A172 (cell line): Measurements from ENCODE around the gene PPIL4. TPM values are rescaled to one million over a fixed set of nuclear protein-coding genes. Genes with fewer than 3 reads are reported as not detected.

ENCODE experiments used
- DNase-seq: peaks from one replicate; pipeline ENCODE4 v3.0.0-alpha.2; 2015; ENCODE audit warnings: low spot score
- total RNA-seq: library from RNA; depleted of rRNA; stranded (reverse); fragments of >200 nt; shearing (Covaris generic); gene quantifications from 2 replicates; pipeline ENCODE4 v1.2.3, GENCODE V29; 2014; rRNA removed

Gene PPIL4
- total RNA-seq, 1 experiment from 2014 or later: 35.2 TPM

- DNase-seq: no peak
Observed at GRCh38 chr6:149459761-149460160, 86.1 kb downstream of the PPIL4 start.

- no peak for DNase-seq
Observed at GRCh38 chr6:149458806-149459205, 87.0 kb downstream of the PPIL4 start.

- no peak for DNase-seq
Observed at GRCh38 chr6:149458196-149458595, 87.6 kb downstream of the PPIL4 start.

- DNase-seq: no peak
Observed at GRCh38 chr6:149457316-149457884, 88.4 kb downstream of the PPIL4 start.

- DNase-seq: no peak
Observed at GRCh38 chr6:149456311-149457021, 89.4 kb downstream of the PPIL4 start.

- no peak for DNase-seq
Observed at GRCh38 chr6:149455031-149455732, 90.7 kb downstream of the PPIL4 start.

Other genes with a start within 250 kb of the PPIL4 start
- gene TAB2, start 228.3 kb downstream of the PPIL4 start, total RNA-seq: 20.9 and 26.6 TPM in 2 replicates
- 0.10 and 0.38 TPM in 2 replicates for gene SUMO4, start 145.8 kb downstream of the PPIL4 start, total RNA-seq
- gene ZC3H12D, start 61.0 kb downstream of the PPIL4 start, total RNA-seq: 0.03 TPM in 1 of 2 replicates, not detected in the other
- 61.0 and 66.3 TPM in 2 replicates for gene GINM1, start 20.3 kb upstream of the PPIL4 start, total RNA-seq
- 33.1 and 40.7 TPM in 2 replicates for gene KATNA1, start 102.7 kb upstream of the PPIL4 start, total RNA-seq
- 15.9 and 17.7 TPM in 2 replicates for gene LATS1, start 172.1 kb upstream of the PPIL4 start, total RNA-seq
- 103 and 115 TPM in 2 replicates for gene NUP43, start 200.5 kb upstream of the PPIL4 start, total RNA-seq
- gene PCMT1, start 203.7 kb upstream of the PPIL4 start, total RNA-seq: 184 and 205 TPM in 2 replicates